Measurements from ENCODE around the gene RAD18.

The RAD18 gene

DNA sequence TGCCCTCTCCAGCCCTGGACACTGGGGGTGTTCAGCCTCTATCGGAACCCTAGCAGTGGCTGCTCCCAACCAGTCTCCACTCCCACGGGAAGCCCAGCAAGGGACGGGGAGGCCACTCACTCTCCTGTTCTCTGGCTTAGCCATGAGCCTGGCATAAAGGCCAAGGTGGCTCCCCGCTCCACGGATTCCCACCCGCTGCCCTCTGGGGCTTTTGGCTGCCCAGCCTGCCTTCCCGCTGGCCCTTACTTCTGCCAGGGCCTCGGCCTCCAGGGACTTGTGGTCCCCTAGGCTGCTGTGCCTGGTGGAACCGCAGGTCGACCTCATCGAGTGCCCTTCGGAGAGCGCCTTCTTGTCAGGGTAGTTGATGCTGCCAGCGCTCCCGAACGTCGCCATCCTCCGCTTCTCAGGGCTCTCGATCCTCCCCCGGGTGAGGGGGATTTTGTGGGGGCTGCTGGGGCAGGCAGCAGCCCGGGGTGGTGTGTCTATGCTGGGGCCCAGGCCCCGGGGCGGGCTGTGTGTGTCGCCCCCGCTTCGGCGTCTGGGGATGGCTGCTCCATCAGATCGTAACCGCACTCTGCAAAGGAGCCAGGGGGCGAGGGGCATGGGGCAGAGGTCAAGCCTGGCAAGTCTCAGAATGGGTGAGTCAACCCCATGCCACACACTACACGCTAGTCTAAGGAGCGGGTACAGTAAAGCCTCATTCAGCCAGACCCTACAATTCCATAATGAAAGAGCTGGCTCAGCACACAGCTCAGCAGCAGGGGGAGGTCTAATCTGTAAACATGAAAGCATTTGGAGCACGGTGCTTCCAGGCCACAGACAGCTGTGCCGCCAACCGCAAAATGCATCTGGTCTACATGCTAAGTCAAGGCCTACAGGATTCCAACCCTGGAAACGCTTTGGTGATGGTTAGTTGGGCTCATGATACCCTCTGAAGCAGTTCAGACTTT, 27.3 kb upstream of the RAD18 start:
- TF ChIP-seq, protein P1, sequence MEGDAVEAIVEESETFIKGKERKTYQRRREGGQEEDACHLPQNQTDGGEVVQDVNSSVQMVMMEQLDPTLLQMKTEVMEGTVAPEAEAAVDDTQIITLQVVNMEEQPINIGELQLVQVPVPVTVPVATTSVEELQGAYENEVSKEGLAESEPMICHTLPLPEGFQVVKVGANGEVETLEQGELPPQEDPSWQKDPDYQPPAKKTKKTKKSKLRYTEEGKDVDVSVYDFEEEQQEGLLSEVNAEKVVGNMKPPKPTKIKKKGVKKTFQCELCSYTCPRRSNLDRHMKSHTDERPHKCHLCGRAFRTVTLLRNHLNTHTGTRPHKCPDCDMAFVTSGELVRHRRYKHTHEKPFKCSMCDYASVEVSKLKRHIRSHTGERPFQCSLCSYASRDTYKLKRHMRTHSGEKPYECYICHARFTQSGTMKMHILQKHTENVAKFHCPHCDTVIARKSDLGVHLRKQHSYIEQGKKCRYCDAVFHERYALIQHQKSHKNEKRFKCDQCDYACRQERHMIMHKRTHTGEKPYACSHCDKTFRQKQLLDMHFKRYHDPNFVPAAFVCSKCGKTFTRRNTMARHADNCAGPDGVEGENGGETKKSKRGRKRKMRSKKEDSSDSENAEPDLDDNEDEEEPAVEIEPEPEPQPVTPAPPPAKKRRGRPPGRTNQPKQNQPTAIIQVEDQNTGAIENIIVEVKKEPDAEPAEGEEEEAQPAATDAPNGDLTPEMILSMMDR (IDR thresholded peaks at IDR 0.05), result no peak
- H3K9me3 ChIP-seq (ENCODE audit: control insufficient read depth, low read length), result no peaks in the 10 kb centered on the region

DNA sequence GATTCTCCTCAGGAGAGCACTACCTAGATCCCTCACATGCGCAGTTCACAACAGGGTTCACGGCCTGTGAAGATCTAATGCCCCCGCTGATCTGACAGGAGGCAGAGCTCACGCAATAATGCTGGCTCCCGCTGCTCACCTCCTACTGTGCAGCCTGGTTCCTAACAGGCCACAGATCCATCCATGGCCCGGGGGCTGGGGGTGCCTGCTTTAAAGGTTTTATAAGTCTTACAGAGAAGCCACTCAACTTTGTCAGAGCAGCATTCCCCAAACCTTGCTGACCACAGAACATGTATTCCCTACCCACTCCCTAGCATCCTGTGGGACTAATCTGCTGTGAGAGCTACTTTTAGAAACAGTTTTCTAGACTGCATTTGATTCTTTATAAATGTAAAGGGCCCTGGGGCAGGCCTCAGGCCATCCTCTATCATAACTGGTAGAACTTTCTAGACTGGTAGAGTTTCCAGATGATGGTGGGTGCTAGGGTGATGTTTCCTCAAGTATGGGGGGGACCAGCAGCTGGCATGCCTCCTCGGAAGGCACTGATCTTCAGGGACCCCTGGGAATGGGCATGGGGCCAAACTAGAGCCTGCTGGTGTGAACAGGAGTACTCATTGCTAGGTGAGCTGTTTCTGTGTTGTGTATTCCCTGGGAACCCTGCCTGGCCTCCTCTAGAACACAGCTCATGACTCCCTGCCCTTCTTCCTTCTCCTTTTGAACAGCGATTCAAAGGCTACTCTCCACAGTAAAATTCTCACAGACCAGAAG, 25.7 kb upstream of the RAD18 start:
- Histone ChIP-seq H3K4me2 (ENCODE audit: low read length) (no peak overlapping the region), H3K27ac (no peak overlapping the region)

More for the DNA sequence above, 27.3 kb upstream of the RAD18 start:
- Histone ChIP-seq H3K4me1 (no peaks in the 10 kb centered on the region), H3K9ac (no peak overlapping the region), H2AFZ (no peak overlapping the region), H3K79me2 (no peaks in the 10 kb centered on the region), H3K4me3 (ENCODE audit: low read depth, low read length) (no peak overlapping the region), H3K27me3 (ENCODE audit: control insufficient read depth, insufficient read depth, low read length) (no peaks in the 10 kb centered on the region), H3K27ac (no peak overlapping the region), H3K36me3 (ENCODE audit: control insufficient read depth, insufficient read depth, low read length) (no peaks in the 10 kb centered on the region), H3K4me2 (ENCODE audit: low read length) (no peak overlapping the region)

DNA sequence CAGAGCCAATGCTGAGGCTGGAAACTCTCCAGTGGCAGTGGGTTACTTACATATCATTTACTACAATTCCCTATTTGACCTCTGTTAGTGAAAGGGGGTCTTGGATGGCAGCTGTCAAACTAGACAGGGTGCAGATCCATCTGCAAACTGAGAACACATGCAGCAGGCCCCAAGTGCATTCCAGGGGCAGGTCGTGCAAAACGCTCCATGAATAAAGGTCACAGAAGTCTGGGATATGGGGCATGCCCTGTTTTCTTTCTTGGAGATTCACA, 25.0 kb upstream of the RAD18 start:
- H3K79me2 ChIP-seq, result no peaks in the 10 kb centered on the region
- no peak overlapping the region for H3K27ac ChIP-seq
- H3K36me3 ChIP-seq (ENCODE audit: control insufficient read depth, insufficient read depth, low read length), result no peaks in the 10 kb centered on the region
- no peak overlapping the region for H3K9ac ChIP-seq
- H3K27me3 ChIP-seq (ENCODE audit: control insufficient read depth, insufficient read depth, low read length), result no peaks in the 10 kb centered on the region
- no peaks in the 10 kb centered on the region for H3K4me1 ChIP-seq
- TF ChIP-seq, protein P1 (IDR thresholded peaks at IDR 0.05), result no peak
- no peak overlapping the region for H3K4me3 ChIP-seq (ENCODE audit: low read depth, low read length)
- H3K4me2 ChIP-seq (ENCODE audit: low read length), result no peak overlapping the region
- no peaks in the 10 kb centered on the region for H3K9me3 ChIP-seq (ENCODE audit: control insufficient read depth, low read length)
- H2AFZ ChIP-seq, result no peak overlapping the region

More for the DNA sequence above, 25.7 kb upstream of the RAD18 start:
- H3K79me2 ChIP-seq, result no peaks in the 10 kb centered on the region
- H3K36me3 ChIP-seq (ENCODE audit: control insufficient read depth, insufficient read depth, low read length), result no peaks in the 10 kb centered on the region
- no peak overlapping the region for H2AFZ ChIP-seq
- no peak overlapping the region for H3K9ac ChIP-seq
- no peaks in the 10 kb centered on the region for H3K4me1 ChIP-seq
- TF ChIP-seq, protein P1 (IDR thresholded peaks at IDR 0.05), result no peak
- H3K4me3 ChIP-seq (ENCODE audit: low read depth, low read length), result no peak overlapping the region
- no peaks in the 10 kb centered on the region for H3K27me3 ChIP-seq (ENCODE audit: control insufficient read depth, insufficient read depth, low read length)
- no peaks in the 10 kb centered on the region for H3K9me3 ChIP-seq (ENCODE audit: control insufficient read depth, low read length)

DNA sequence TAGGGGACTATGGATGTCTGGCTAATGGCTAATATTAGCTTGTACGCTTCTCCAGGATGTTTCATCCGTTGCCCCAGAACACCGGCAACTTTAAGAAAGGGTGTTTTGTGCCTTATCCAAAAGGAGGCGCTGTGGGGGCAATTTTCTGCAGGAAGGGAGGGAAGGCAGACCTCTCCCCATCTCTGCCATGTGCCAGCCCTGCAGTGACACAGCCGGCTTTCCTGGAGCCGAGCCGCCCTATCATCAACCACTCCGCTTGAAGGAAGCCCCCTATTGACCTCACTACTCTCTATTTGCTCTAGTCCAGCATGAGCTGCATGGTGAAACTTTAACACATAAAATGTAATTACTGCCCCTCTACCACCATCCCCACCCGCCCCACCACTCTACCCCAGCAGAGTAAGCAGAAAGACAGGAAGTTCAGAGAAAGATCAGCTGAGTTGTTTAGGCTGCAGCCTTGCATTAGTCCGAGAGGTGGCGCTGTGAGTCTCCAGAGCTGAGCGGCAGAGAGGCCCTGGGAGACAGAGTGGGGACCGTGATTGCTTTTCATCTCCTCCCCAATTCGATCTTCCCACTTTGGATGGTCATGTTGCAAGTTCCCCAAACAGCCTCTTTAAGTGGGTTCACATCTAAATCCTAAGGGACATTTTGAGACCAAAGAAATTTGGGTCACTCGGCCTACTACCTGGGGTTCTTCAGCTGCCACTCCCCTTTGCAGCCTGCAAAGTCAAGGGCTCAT, 24.5 kb upstream of the RAD18 start:
- Histone ChIP-seq H3K4me2 (ENCODE audit: low read length) (no peak overlapping the region), H3K79me2 (no peaks in the 10 kb centered on the region), H2AFZ (no peak overlapping the region), H3K9ac (no peak overlapping the region), H3K9me3 (ENCODE audit: control insufficient read depth, low read length) (no peaks in the 10 kb centered on the region), H3K27me3 (ENCODE audit: control insufficient read depth, insufficient read depth, low read length) (no peaks in the 10 kb centered on the region), H3K4me3 (ENCODE audit: low read depth, low read length) (no peak overlapping the region), H3K36me3 (ENCODE audit: control insufficient read depth, insufficient read depth, low read length) (no peaks in the 10 kb centered on the region), H3K4me1 (no peaks in the 10 kb centered on the region), H3K27ac (no peak overlapping the region)
- TF ChIP-seq, protein P1 (IDR thresholded peaks at IDR 0.05), result peak; percentile 67

Measured in parathyroid adenoma (tissue), 2 donors.